Gastrocnemius medialis (tissue), 4 donors: ENCODE data around the gene ACAN.

Experiments
- POLR2A ChIP-seq, 2 donors: fragments of 450-650 bp; IDR thresholded peaks; one replicate each; pipeline ENCODE4 v1.6.1; 2017; ENCODE audit warnings: antibody characterized with exemption in 2 of 2, mild to moderate bottlenecking in 2 of 2, moderate library complexity in 2 of 2
- TF ChIP-seq, protein P1 (sequence below), 5 experiments: fragments of 450-650 bp in 3 of 5; fragments of 200-600 bp in 2 of 5; sonication (generic) in 2 of 5; IDR thresholded peaks in 4 of 5; conservative IDR thresholded peaks in 1 of 5; 1 replicate in 4 of 5; 2 replicates in 1 of 5; pipeline ENCODE4 v1.5.1; 2016 to 2019; ENCODE audit warnings: antibody characterized with exemption in 5 of 5, mild to moderate bottlenecking in 3 of 5, moderate library complexity in 3 of 5

DNA sequence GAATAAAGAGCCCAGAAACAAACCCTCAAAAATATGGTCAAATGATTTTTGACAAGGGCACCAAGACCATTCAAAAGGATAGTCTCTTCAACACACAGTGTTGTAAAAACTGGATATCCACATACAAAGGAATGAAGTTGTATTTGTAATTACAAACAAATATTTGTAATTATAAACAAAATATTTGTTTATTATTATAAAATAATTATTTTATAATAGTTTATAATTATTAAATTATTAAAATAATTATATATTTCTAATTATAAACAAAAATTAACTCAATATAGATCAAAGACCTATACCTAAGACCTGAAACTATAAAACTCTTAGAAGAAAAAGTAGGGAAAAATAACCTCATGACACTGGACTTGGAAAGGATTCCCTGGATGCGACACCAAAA lies 23.3 kb upstream of the ACAN start:
- TF ChIP-seq POLR2A (IDR thresholded peaks at IDR 0.05), result no peak
- TF ChIP-seq, protein P1, sequence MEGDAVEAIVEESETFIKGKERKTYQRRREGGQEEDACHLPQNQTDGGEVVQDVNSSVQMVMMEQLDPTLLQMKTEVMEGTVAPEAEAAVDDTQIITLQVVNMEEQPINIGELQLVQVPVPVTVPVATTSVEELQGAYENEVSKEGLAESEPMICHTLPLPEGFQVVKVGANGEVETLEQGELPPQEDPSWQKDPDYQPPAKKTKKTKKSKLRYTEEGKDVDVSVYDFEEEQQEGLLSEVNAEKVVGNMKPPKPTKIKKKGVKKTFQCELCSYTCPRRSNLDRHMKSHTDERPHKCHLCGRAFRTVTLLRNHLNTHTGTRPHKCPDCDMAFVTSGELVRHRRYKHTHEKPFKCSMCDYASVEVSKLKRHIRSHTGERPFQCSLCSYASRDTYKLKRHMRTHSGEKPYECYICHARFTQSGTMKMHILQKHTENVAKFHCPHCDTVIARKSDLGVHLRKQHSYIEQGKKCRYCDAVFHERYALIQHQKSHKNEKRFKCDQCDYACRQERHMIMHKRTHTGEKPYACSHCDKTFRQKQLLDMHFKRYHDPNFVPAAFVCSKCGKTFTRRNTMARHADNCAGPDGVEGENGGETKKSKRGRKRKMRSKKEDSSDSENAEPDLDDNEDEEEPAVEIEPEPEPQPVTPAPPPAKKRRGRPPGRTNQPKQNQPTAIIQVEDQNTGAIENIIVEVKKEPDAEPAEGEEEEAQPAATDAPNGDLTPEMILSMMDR (IDR thresholded peaks at IDR 0.05 in 4 of 5, conservative IDR thresholded peaks at IDR 0.05 in 1 of 5), result no peak
